Left lung (tissue), 10 donors: ENCODE data around the gene TAAR8. TPM values are rescaled to one million over a fixed set of nuclear protein-coding genes. Genes with fewer than 3 reads are reported as not detected.
"Not testable (repeated sequence)": the region's sequence is repeated elsewhere in the genome, so short reads cannot be mapped to it uniquely, and the experiment has no call there.

Experiments used
- ATAC-seq: fragments of 200-7000 bp; cut with Tn5 transposase; one replicate; pipeline ENCODE4 v1.9.1; 2020; ENCODE audit warnings: moderate library complexity
- DNase-seq, 4 donors: peaks; one replicate each; pipeline ENCODE4 v3.0.0-alpha.2; 2013 to 2020
- H3K27ac ChIP-seq, 2 donors: fragments of 200-600 bp; sonication (generic) in 1 of 2; one replicate each; pipeline versions ENCODE4 v1.5.0 to v1.8.0; 2020 to 2021
- H3K27me3 ChIP-seq, 2 donors: fragments of 200-600 bp; sonication (generic) in 1 of 2; one replicate each; pipeline versions ENCODE4 v1.5.0 to v1.8.0; 2020 to 2021
- H3K36me3 ChIP-seq, 2 donors: fragments of 200-600 bp; sonication (generic) in 1 of 2; one replicate each; pipeline versions ENCODE4 v1.5.0 to v1.8.0; 2020 to 2021
- H3K4me1 ChIP-seq, 2 donors: fragments of 200-600 bp; one replicate each; pipeline ENCODE4 v1.8.0; 2021
- H3K4me3 ChIP-seq, 2 donors: fragments of 200-600 bp; sonication (generic) in 1 of 2; one replicate each; pipeline versions ENCODE4 v1.5.0 to v1.8.0; 2020 to 2021; ENCODE audit warnings: mild to moderate bottlenecking in 1 of 2
- H3K9me3 ChIP-seq, 2 donors: fragments of 200-600 bp; sonication (generic) in 1 of 2; one replicate each; pipeline versions ENCODE4 v1.5.0 to v1.8.0; 2020 to 2021
- CTCF ChIP-seq, 2 donors: fragments of 200-600 bp; sonication (generic) in 1 of 2; IDR thresholded peaks; one replicate each; pipeline versions ENCODE4 v1.5.0 to v1.8.0; 2021; ENCODE audit warnings: antibody characterized with exemption in 2 of 2
- intact Hi-C, 2 donors: fragments of 100-400 bp; cut with DNase I; formaldehyde crosslinking; loops; one replicate each; pipeline versions ENCODE4 v1.11.2 to v1.14.2; 2022
- polyA plus RNA-seq, 6 donors: library from polyadenylated mRNA; unstranded; fragments of 120-200 nt; gene quantifications; one replicate each; pipeline ENCODE4 v1.2.1, GENCODE V29; 2013; ENCODE audit not compliant: insufficient read length in 6 of 6
- total RNA-seq, 2 donors: library from RNA; stranded (reverse); fragmentation: NEBNext Ultra II Directional; extraction: Animal tissue kit (Norgen Biotek cat#: 25700); gene quantifications; one replicate each; pipeline ENCODE4 v1.2.1, GENCODE V29; 2021
- donor health status: DM: no; HTN: yes; CAD: no.
- donor health status: DM: no; HTN: no; CAD: no.

TAAR8 gene
- total and polyA plus RNA-seq, 8 donors, result not detected

DNA sequence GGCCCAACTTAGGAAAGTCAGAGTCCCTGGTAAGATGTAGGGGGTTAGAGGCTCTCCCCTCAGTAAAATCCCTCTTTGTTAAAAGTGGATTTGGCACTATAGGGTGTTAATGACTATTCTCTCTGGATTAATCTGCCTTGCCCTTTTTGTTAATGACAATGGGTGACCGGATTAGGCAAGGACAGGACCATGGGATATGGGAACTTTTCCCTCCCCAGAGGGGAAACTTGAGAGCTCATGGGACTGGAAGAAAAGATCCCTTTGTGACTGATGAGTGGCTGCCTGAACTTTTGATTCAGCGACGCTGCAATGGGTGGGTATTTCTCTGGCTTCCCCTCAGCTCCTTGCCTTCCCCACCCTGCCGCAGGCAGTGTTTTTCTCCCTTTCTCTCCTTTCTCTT is 26.6 kb upstream of the TAAR8 start:
- no peak overlapping the region for H3K4me3 ChIP-seq
- H3K27me3 ChIP-seq, result no peaks in the 10 kb centered on the region
- H3K27ac ChIP-seq, result no peak overlapping the region
- no peak for ATAC-seq
- no peaks in the 10 kb centered on the region for H3K36me3 ChIP-seq
- DNase-seq, result no peak
- intact Hi-C loops, result no loop called here
- no peaks in the 10 kb centered on the region for H3K9me3 ChIP-seq
- TF ChIP-seq CTCF (IDR thresholded peaks at IDR 0.05), result no peak
- H3K4me1 ChIP-seq, result peaks cover 0 to 7% of the 10 kb centered on the region in 2 donors

- Histone ChIP-seq H3K27ac (no peak overlapping the region), H3K4me1 (peaks cover 0 to 7% of the 10 kb centered on the region in 2 donors), H3K27me3 (no peaks in the 10 kb centered on the region), H3K4me3 (no peak overlapping the region), H3K9me3 (no peaks in the 10 kb centered on the region), H3K36me3 (no peaks in the 10 kb centered on the region)
- intact Hi-C loops, result no loop called here
- TF ChIP-seq CTCF (IDR thresholded peaks at IDR 0.05), result no peak
- ATAC-seq (no peak), DNase-seq (no peak)
These were observed 26.0 kb upstream of the TAAR8 start for GRCh38 chr6:132526461-132526860.

DNA sequence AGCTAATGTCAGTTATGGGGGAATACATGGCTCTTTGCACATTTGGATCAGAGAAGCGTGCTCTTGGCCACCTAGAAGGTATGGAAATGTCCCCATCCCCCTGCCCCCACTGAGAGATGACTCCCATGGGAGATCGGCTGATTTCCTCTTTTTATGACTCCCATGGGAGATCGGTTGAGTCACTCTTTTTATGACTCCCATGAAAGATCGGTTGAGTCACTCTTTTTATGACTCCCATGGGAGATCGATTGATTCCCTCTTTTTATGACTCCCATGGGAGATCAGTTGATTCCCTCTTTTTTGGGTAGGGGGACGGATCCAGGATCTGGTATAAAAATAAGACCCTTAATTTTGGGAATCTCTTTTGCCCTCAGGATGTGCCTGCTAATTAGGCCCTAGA is 24.7 kb upstream of the TAAR8 start:
- Histone ChIP-seq H3K27me3 (no peaks in the 10 kb centered on the region), H3K27ac (no peak overlapping the region), H3K9me3 (no peaks in the 10 kb centered on the region), H3K4me3 (no peak overlapping the region), H3K4me1 (peaks cover 0 to 7% of the 10 kb centered on the region in 2 donors), H3K36me3 (no peaks in the 10 kb centered on the region)
- no peak for ATAC-seq
- intact Hi-C loops, result no loop called here
- no peak for TF ChIP-seq CTCF (IDR thresholded peaks at IDR 0.05)
- DNase-seq, result no peak

DNA sequence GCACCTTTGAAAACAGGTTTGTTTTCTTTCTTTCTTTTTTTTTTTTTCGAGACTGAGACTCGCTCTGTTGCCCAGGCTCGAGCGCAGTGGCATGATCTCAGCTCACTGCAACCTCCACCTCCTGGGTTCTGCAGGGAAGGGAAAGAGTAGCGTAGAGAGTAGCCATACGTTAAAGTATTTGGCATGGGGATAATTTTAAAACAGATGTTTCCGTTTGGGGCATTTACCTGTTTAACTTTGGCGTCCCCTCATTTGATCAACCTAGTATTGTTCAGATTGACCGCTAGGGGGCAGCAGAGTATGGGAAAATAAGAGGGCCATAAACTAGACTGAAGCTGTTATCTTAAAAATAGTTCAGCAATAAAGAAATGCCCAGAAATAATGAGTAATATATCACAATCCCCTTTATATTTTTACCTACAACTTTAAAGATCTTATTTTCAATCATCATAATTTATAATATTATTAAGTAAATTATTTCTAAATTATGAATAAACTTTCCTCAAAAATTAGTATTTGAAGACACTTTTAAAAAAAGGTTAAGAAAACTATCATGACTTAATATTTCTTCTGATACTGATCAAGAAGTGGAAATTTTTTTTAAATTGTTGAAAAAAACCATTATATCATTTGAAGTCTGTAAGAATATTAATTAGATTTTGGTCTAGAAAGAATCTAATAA is 22.0 kb upstream of the TAAR8 start:
- DNase-seq (peak in 3 of 4 donors; percentile 35 to 75 (median 61)), ATAC-seq (peak; percentile 84)
- Histone ChIP-seq H3K4me3 (no peak overlapping the region), H3K9me3 (no peaks in the 10 kb centered on the region), H3K27ac (no peak overlapping the region), H3K4me1 (peaks cover 0 to 7% of the 10 kb centered on the region in 2 donors), H3K27me3 (no peaks in the 10 kb centered on the region), H3K36me3 (no peaks in the 10 kb centered on the region)
- intact Hi-C loops, result no loop called here
- TF ChIP-seq CTCF (IDR thresholded peaks at IDR 0.05), result peak; percentile 74 to 91

DNA sequence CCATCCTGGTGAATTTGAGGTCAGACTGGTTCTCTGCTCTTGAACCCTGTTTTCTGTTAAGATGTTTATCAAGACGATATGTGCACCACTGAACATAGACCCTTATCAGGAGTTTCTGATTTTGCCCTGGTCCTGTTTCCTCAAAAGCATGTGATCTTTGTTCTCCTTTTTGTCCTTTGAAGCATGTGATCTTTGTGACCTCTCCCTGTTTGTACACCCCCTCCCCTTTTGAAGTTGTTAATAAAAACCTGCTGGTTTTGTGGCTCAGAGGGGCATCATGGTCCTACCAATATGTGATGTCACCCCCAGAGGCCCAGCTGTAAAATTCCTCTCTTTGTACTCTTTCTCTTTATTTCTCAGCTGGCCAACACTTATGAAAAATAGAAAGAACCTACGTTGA is 17.9 kb upstream of the TAAR8 start:
- H3K27ac ChIP-seq, DNase-seq, H3K36me3 ChIP-seq, H3K4me3 ChIP-seq, H3K4me1 ChIP-seq, intact Hi-C loops, H3K9me3 ChIP-seq, ATAC-seq: not testable (repeated sequence)
- H3K27me3 ChIP-seq, result peaks cover 9 to 13% of the 10 kb centered on the region in 2 donors

DNA sequence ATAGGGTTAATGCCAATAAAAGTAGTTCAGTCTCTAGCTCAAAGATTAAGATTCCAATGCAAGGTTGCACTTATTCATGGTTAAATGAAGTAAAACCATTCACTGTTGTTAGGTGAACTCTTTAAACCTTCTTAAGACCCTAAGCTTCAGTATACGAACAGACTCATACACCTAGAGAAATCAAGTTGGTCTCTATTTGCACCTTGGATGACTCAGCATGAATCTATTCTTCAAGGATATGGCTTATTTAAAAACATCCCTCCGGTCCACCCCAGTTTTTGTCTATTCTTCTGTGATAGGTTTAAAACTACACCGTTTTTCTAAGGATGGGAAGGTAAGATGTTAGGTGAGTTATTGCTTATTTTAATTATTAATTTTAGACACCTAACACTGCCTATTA is 15.3 kb upstream of the TAAR8 start:
- Histone ChIP-seq H3K27ac (no peak overlapping the region), H3K4me1 (no peaks in the 10 kb centered on the region), H3K27me3 (peaks cover 16 to 29% of the 10 kb centered on the region in 2 donors), H3K4me3 (no peak overlapping the region), H3K36me3 (no peaks in the 10 kb centered on the region), H3K9me3 (no peaks in the 10 kb centered on the region)
- TF ChIP-seq CTCF (IDR thresholded peaks at IDR 0.05), result no peak
- ATAC-seq (no peak), DNase-seq (no peak)
- intact Hi-C loops, result no loop called here
